Right cardiac atrium (tissue), 5 donors: ENCODE measurements around the gene SPATA46. TPM values are rescaled to one million over a fixed set of nuclear protein-coding genes. Genes with fewer than 3 reads are reported as not detected.
A peak's percentile ranks its signal among the peaks of the same experiment; 100 is the strongest.

ENCODE experiments used
- ATAC-seq, 2 donors: fragments of 200-7000 bp; cut with Tn5 transposase; one replicate each; pipeline versions ENCODE4 v1.8.0 to v1.9.1; 2020; ENCODE audit warnings: moderate library complexity in 2 of 2, mild to moderate bottlenecking in 1 of 2
- DNase-seq, 3 donors: peaks; one replicate each; pipeline ENCODE4 v3.0.0-alpha.2; 2020
- H3K27ac ChIP-seq: one replicate; pipeline ENCODE4 v1.5.1; 2013; ENCODE audit warnings: mild to moderate bottlenecking, low read length, control low read depth, moderate library complexity
- H3K27me3 ChIP-seq: one replicate; pipeline ENCODE4 v1.6.1; 2013; ENCODE audit not compliant: control insufficient read depth, insufficient read depth
- H3K4me1 ChIP-seq: one replicate; pipeline ENCODE4 v1.6.1; 2013; ENCODE audit warnings: low read length; ENCODE audit not compliant: control insufficient read depth, insufficient read depth
- H3K4me3 ChIP-seq: one replicate; pipeline ENCODE4 v1.5.1; 2013; ENCODE audit warnings: low read length, control low read depth
- H3K9me3 ChIP-seq: one replicate; pipeline ENCODE4 v1.6.1; 2013; ENCODE audit warnings: low read length; ENCODE audit not compliant: control insufficient read depth
- WGBS: extraction: QIAGEN DNeasy Blood & Tissue Kit; methylation state at CpG from one replicate; pipeline ENCODE4 v1.1.7; 2013; 5-methylcytosine and 5-hydroxymethylcytosine counted together
- intact Hi-C, 4 donors: fragments of 100-400 bp; cut with DNase I; formaldehyde crosslinking; loops; one replicate each; pipeline versions ENCODE4 v1.11.0 to v1.14.0; 2022 to 2023
- polyA plus RNA-seq: library from polyadenylated mRNA; stranded (reverse); fragments of 200-250 nt; gene quantifications from one replicate; pipeline ENCODE4 v1.2.3, GENCODE V29; 2013
- total RNA-seq, 4 donors: library from RNA; stranded (reverse); fragmentation: NEBNext Ultra II Directional; extraction: Animal tissue kit (Norgen Biotek cat#: 25700); gene quantifications; one replicate each; pipeline ENCODE4 v1.2.1, GENCODE V29; 2021
- donor health status: healthy with polysubstance abuse.
- donor health status: DM: no; HTN: yes; CAD: no.
- donor health status: DM: no; HTN: no; CAD: no.
- donor health status: DM: no; HTN: yes; CAD: no; lungs with severe emphysema.
- donor health status: DM: yes; HTN: yes; CAD: no.

Gene SPATA46
- total and polyA plus RNA-seq, 5 donors, result not detected

- no peaks in the 10 kb centered on the region for H3K4me1 ChIP-seq
- WGBS, result 100% methylated on average over 1 of the region's 1 CpG
- H3K9me3 ChIP-seq, result no peaks in the 10 kb centered on the region
- DNase-seq (no peak), ATAC-seq (no peak)
- no peak overlapping the region for H3K27ac ChIP-seq
- H3K27me3 ChIP-seq, result no peaks in the 10 kb centered on the region
- H3K4me3 ChIP-seq, result no peak overlapping the region
- intact Hi-C loops, result no loop called here
Observed at GRCh38 chr1:162407539-162407938, 30.9 kb upstream of the SPATA46 start.

- Histone ChIP-seq H3K27ac (no peak overlapping the region), H3K9me3 (no peaks in the 10 kb centered on the region), H3K4me1 (no peaks in the 10 kb centered on the region), H3K4me3 (no peak overlapping the region), H3K27me3 (no peaks in the 10 kb centered on the region)
- 91% methylated on average over 2 of the region's 2 CpGs for WGBS
- intact Hi-C loops, result no loop called here
- no peak for ATAC-seq
- no peak for DNase-seq
Observed at GRCh38 chr1:162406811-162407210, 30.2 kb upstream of the SPATA46 start.

- Histone ChIP-seq H3K9me3 (no peaks in the 10 kb centered on the region), H3K4me3 (no peak overlapping the region), H3K4me1 (no peaks in the 10 kb centered on the region), H3K27me3 (no peaks in the 10 kb centered on the region), H3K27ac (no peak overlapping the region)
- no peak for DNase-seq
- 52% methylated on average over 5 of the region's 5 CpGs for WGBS
- peak in 1 of 2 donors; percentile 68 for ATAC-seq
- intact Hi-C loops, result no loop called here
Observed at GRCh38 chr1:162405800-162406199, 29.1 kb upstream of the SPATA46 start.

- DNase-seq (no peak), ATAC-seq (peak in 1 of 2 donors; percentile 51)
- Histone ChIP-seq H3K27ac (no peak overlapping the region), H3K9me3 (no peaks in the 10 kb centered on the region), H3K4me3 (no peak overlapping the region), H3K27me3 (no peaks in the 10 kb centered on the region), H3K4me1 (no peaks in the 10 kb centered on the region)
- 49% methylated on average over 5 of the region's 5 CpGs for WGBS
- intact Hi-C loops, result no loop called here
Observed at GRCh38 chr1:162404550-162405160, 28.0 kb upstream of the SPATA46 start.

- Histone ChIP-seq H3K27ac (no peak overlapping the region), H3K27me3 (no peaks in the 10 kb centered on the region), H3K9me3 (no peaks in the 10 kb centered on the region), H3K4me1 (no peaks in the 10 kb centered on the region), H3K4me3 (no peak overlapping the region)
- DNase-seq (no peak), ATAC-seq (no peak)
- intact Hi-C loops, result no loop called here
- 91% methylated on average over 10 of the region's 10 CpGs for WGBS
Observed at GRCh38 chr1:162400790-162401355, 24.2 kb upstream of the SPATA46 start.

- no peak overlapping the region for H3K4me3 ChIP-seq
- ATAC-seq (no peak), DNase-seq (no peak)
- WGBS, result 81% methylated on average over 8 of the region's 8 CpGs
- no peak overlapping the region for H3K27ac ChIP-seq
- intact Hi-C loops, result loop anchor here in 1 of 4 donors (10.0 kb wide), 1 partner anchor 344 kb away; no protein-coding TSS in a partner anchor
- no peaks in the 10 kb centered on the region for H3K9me3 ChIP-seq
- no peaks in the 10 kb centered on the region for H3K4me1 ChIP-seq
- H3K27me3 ChIP-seq, result no peaks in the 10 kb centered on the region
Observed at GRCh38 chr1:162398999-162399580, 22.4 kb upstream of the SPATA46 start.

GRCh38 chr1:162397943-162398560, 21.4 kb upstream of the SPATA46 start:
- H3K9me3 ChIP-seq, result no peaks in the 10 kb centered on the region
- 49% methylated on average over 3 of the region's 3 CpGs for WGBS
- DNase-seq, result no peak
- no peak overlapping the region for H3K27ac ChIP-seq
- no peak overlapping the region for H3K4me3 ChIP-seq
- ATAC-seq, result peak in 1 of 2 donors; percentile 11
- no peaks in the 10 kb centered on the region for H3K27me3 ChIP-seq
- intact Hi-C loops, result loop anchor here in 1 of 4 donors (10.0 kb wide), 1 partner anchor 343 kb away; no protein-coding TSS in a partner anchor
- H3K4me1 ChIP-seq, result no peaks in the 10 kb centered on the region

- Histone ChIP-seq H3K27ac (no peak overlapping the region), H3K4me3 (no peak overlapping the region), H3K9me3 (no peaks in the 10 kb centered on the region), H3K27me3 (no peaks in the 10 kb centered on the region), H3K4me1 (no peaks in the 10 kb centered on the region)
- no peak for ATAC-seq
- DNase-seq, result no peak
- 75% methylated on average over 3 of the region's 3 CpGs for WGBS
- intact Hi-C loops, result loop anchor here in 1 of 4 donors (10.0 kb wide), 1 partner anchor 342 kb away; no protein-coding TSS in a partner anchor
Observed at GRCh38 chr1:162397039-162397448, 20.4 kb upstream of the SPATA46 start.

- no peak for DNase-seq
- no peak for ATAC-seq
- Histone ChIP-seq H3K4me3 (no peak overlapping the region), H3K4me1 (no peaks in the 10 kb centered on the region), H3K27me3 (no peaks in the 10 kb centered on the region), H3K27ac (no peak overlapping the region), H3K9me3 (no peaks in the 10 kb centered on the region)
- 82% methylated on average over 3 of the region's 3 CpGs for WGBS
- intact Hi-C loops, result loop anchor here in 1 of 4 donors (10.0 kb wide), 1 partner anchor 342 kb away; no protein-coding TSS in a partner anchor
Observed at GRCh38 chr1:162396201-162396906, 19.7 kb upstream of the SPATA46 start.

GRCh38 chr1:162391790-162392563, 15.3 kb upstream of the SPATA46 start:
- no peaks in the 10 kb centered on the region for H3K4me1 ChIP-seq
- no peak overlapping the region for H3K27ac ChIP-seq
- ATAC-seq (no peak), DNase-seq (no peak)
- H3K27me3 ChIP-seq, result no peaks in the 10 kb centered on the region
- no peak overlapping the region for H3K4me3 ChIP-seq
- no peaks in the 10 kb centered on the region for H3K9me3 ChIP-seq
- 38% methylated on average over 4 of the region's 4 CpGs for WGBS
- intact Hi-C loops, result loop anchor here in 3 of 4 donors (5.0 to 10.0 kb wide), 2 partner anchors 335 to 337 kb away; no protein-coding TSS in a partner anchor
